HUDEP-2 (cell line): ENCODE data around the gene ARHGAP19.

Source experiments
- DNase-seq, 76 experiments: peaks; one replicate each; lab custom pipeline; 2025; ENCODE audit not compliant: unreplicated experiment in 76 of 76; lab: John Stamatoyannopoulos, UW

ARHGAP19 gene

GRCh38 chr10:97174276-97174775 is 118.1 kb downstream of the ARHGAP19 start:
- DNase-seq: no peak

- DNase-seq: no peak
Measured at GRCh38 chr10:97173036-97173435, 119.4 kb downstream of the ARHGAP19 start.
